GM23248 (cell line): ENCODE results near the gene LSP1. TPM values are rescaled to one million over a fixed set of nuclear protein-coding genes. Genes with fewer than 3 reads are reported as not detected.

Experiments
- DNase-seq: peaks from one replicate; pipeline ENCODE4 v3.0.0-alpha.2; 2015
- H2AFZ ChIP-seq: fragments of 200-600 bp; sonication (generic); 2 replicates; pipeline ENCODE4 v1.6.1; 2016; ENCODE audit warnings: antibody characterized with exemption
- H3F3A ChIP-seq: fragments of 200-600 bp; sonication (generic); 2 replicates; pipeline ENCODE4 v1.6.1; 2016; ENCODE audit warnings: mild to moderate bottlenecking, antibody characterized with exemption, mixed run types; ENCODE audit not compliant: insufficient read depth
- H3K27ac ChIP-seq: fragments of 200-600 bp; sonication (generic); 2 replicates; pipeline ENCODE4 v1.5.1; 2016; ENCODE audit warnings: mild to moderate bottlenecking
- H3K27me3 ChIP-seq: fragments of 200-600 bp; sonication (generic); replicated peaks from 2 replicates; pipeline ENCODE4 v1.6.1; 2016; ENCODE audit warnings: mild to moderate bottlenecking; ENCODE audit not compliant: insufficient read depth
- H3K36me3 ChIP-seq: fragments of 200-600 bp; sonication (generic); 2 replicates; pipeline ENCODE4 v1.6.1; 2016; ENCODE audit warnings: low read depth, mild to moderate bottlenecking
- H3K4me1 ChIP-seq: fragments of 200-600 bp; sonication (generic); 2 replicates; pipeline ENCODE4 v1.6.1; 2016; ENCODE audit warnings: mild to moderate bottlenecking; ENCODE audit not compliant: insufficient read depth
- H3K4me2 ChIP-seq: fragments of 200-600 bp; sonication (generic); one replicate; pipeline ENCODE4 v1.6.1; 2016; ENCODE audit warnings: mild to moderate bottlenecking; ENCODE audit not compliant: unreplicated experiment
- H3K4me3 ChIP-seq: fragments of 200-600 bp; sonication (generic); 2 replicates; pipeline ENCODE4 v1.5.1; 2016; ENCODE audit warnings: mild to moderate bottlenecking
- H3K79me2 ChIP-seq: fragments of 200-600 bp; sonication (generic); 2 replicates; pipeline ENCODE4 v1.6.1; 2016; ENCODE audit warnings: mild to moderate bottlenecking; ENCODE audit not compliant: insufficient read depth
- H3K9ac ChIP-seq: fragments of 200-600 bp; sonication (generic); 2 replicates; pipeline ENCODE4 v1.6.1; 2016; ENCODE audit warnings: mild to moderate bottlenecking
- H3K9me2 ChIP-seq: fragments of 200-600 bp; sonication (generic); 2 replicates; pipeline ENCODE4 v1.6.1; 2016; ENCODE audit warnings: mixed run types, mild to moderate bottlenecking, moderate library complexity; ENCODE audit not compliant: insufficient read depth
- H3K9me3 ChIP-seq: fragments of 200-600 bp; sonication (generic); one replicate; pipeline ENCODE4 v1.6.1; 2017; ENCODE audit warnings: low read depth
- H4K20me1 ChIP-seq: fragments of 200-600 bp; sonication (generic); 2 replicates; pipeline ENCODE4 v1.6.0; 2016; ENCODE audit not compliant: insufficient read depth
- EZH2 ChIP-seq: fragments of 200-600 bp; sonication (generic); IDR thresholded peaks from 2 replicates; pipeline ENCODE4 v1.6.1; 2018; ENCODE audit warnings: antibody characterized with exemption, mild to moderate bottlenecking; ENCODE audit not compliant: insufficient read depth, poor library complexity, severe bottlenecking
- EZH2phosphoT487 ChIP-seq: fragments of 200-600 bp; sonication (generic); IDR thresholded peaks from 2 replicates; pipeline ENCODE4 v1.6.1; 2018; ENCODE audit warnings: antibody characterized with exemption, moderate library complexity, mild to moderate bottlenecking, low read depth; ENCODE audit not compliant: insufficient read depth
- WGBS, 2 experiments: methylation state at CpG; one replicate each; pipeline ENCODE4 v1.1.6; 2015 to 2017; ENCODE audit warnings: low lambda C conversion rate in 2 of 2, low coverage in 1 of 2; ENCODE audit errors: missing lambda C conversion rate in 2 of 2; 5-methylcytosine and 5-hydroxymethylcytosine counted together
- in situ Hi-C: fragments of 300-500 bp; cut with MboI; formaldehyde crosslinking; loops from 2 replicates; pipeline ENCODE4 v1.15.0; 2020
- polyA plus RNA-seq: library from polyadenylated mRNA; unstranded; fragments of >200 nt; fragmentation: Nextera tagmentation; extraction: Ambion mirVana; gene quantifications from 2 replicates; pipeline ENCODE4 v1.2.1, GENCODE V29; 2016
- total RNA-seq: library from RNA; depleted of rRNA; stranded (reverse); fragments of >200 nt; shearing (Covaris generic); gene quantifications from 2 replicates; pipeline ENCODE4 v1.2.3, GENCODE V29; 2014

Gene LSP1
- total and polyA plus RNA-seq, 2 experiments from 2014 or later: 0.36 TPM; not detected in 1

GRCh38 chr11:1892116-1892515 is 39.2 kb downstream of the LSP1 start:
- Histone ChIP-seq H3K27me3 (peaks cover 18% of the 10 kb centered on the region), H3K27ac (no peak overlapping the region), H3K9me2 (no peaks in the 10 kb centered on the region), H3K9ac (no peak overlapping the region), H3K4me2 (no peak overlapping the region), H3K79me2 (no peaks in the 10 kb centered on the region), H3K4me1 (no peaks in the 10 kb centered on the region), H3K4me3 (no peak overlapping the region), H3K36me3 (no peaks in the 10 kb centered on the region), H3F3A (no peaks in the 10 kb centered on the region), H4K20me1 (no peaks in the 10 kb centered on the region), H2AFZ (no peak overlapping the region), H3K9me3 (no peaks in the 10 kb centered on the region)
- WGBS, 2 experiments: 74 to 78% methylated on average over 7 of the region's 7 CpGs
- no peak for DNase-seq
- TF ChIP-seq EZH2phosphoT487 (no peak), EZH2 (no peak)
- in situ Hi-C loops: no loop called here

GRCh38 chr11:1892558-1892957 is 39.7 kb downstream of the LSP1 start:
- no peak overlapping the region for H3K9ac ChIP-seq
- no peak overlapping the region for H3K27ac ChIP-seq
- 40 to 46% methylated on average over 3 to 5 of the region's 5 CpGs for WGBS, 2 experiments
- peaks cover 20% of the 10 kb centered on the region for H3K27me3 ChIP-seq
- no peak overlapping the region for H3K4me2 ChIP-seq
- no peaks in the 10 kb centered on the region for H3K9me2 ChIP-seq
- TF ChIP-seq EZH2 (no peak), EZH2phosphoT487 (no peak)
- H3K9me3 ChIP-seq: no peaks in the 10 kb centered on the region
- no peaks in the 10 kb centered on the region for H3F3A ChIP-seq
- H4K20me1 ChIP-seq: no peaks in the 10 kb centered on the region
- H3K79me2 ChIP-seq: no peaks in the 10 kb centered on the region
- no peaks in the 10 kb centered on the region for H3K36me3 ChIP-seq
- H2AFZ ChIP-seq: no peak overlapping the region
- in situ Hi-C loops: no loop called here
- no peaks in the 10 kb centered on the region for H3K4me1 ChIP-seq
- DNase-seq: no peak
- H3K4me3 ChIP-seq: no peak overlapping the region

GRCh38 chr11:1893581-1894359 is 40.9 kb downstream of the LSP1 start:
- Histone ChIP-seq H3F3A (no peaks in the 10 kb centered on the region), H3K79me2 (no peaks in the 10 kb centered on the region), H3K27me3 (peaks cover 30% of the 10 kb centered on the region)

GRCh38 chr11:1894759-1895158 is 41.9 kb downstream of the LSP1 start:
- Histone ChIP-seq H3K79me2 (no peaks in the 10 kb centered on the region), H3K4me2 (no peak overlapping the region), H3K27me3 (peaks cover 38% of the 10 kb centered on the region), H4K20me1 (no peaks in the 10 kb centered on the region), H3K36me3 (no peaks in the 10 kb centered on the region), H3K27ac (no peak overlapping the region), H3K9me3 (no peaks in the 10 kb centered on the region), H3K9ac (no peak overlapping the region), H3K9me2 (no peaks in the 10 kb centered on the region), H3K4me1 (no peaks in the 10 kb centered on the region), H3F3A (no peaks in the 10 kb centered on the region), H3K4me3 (no peak overlapping the region), H2AFZ (no peak overlapping the region)
- in situ Hi-C loops: no loop called here
- 71 to 77% methylated on average over 11 of the region's 11 CpGs for WGBS, 2 experiments
- DNase-seq: no peak
- no peak for TF ChIP-seq EZH2phosphoT487
- no peak for TF ChIP-seq EZH2

More at GRCh38 chr11:1893581-1894359, 40.9 kb downstream of the LSP1 start:
- no peak overlapping the region for H3K9ac ChIP-seq
- H3K4me3 ChIP-seq: no peak overlapping the region
- H3K9me3 ChIP-seq: no peaks in the 10 kb centered on the region
- H3K27ac ChIP-seq: no peak overlapping the region
- no peak overlapping the region for H2AFZ ChIP-seq
- H3K36me3 ChIP-seq: no peaks in the 10 kb centered on the region
- TF ChIP-seq EZH2phosphoT487 (no peak), EZH2 (no peak)
- H3K4me1 ChIP-seq: no peaks in the 10 kb centered on the region
- DNase-seq: no peak
- in situ Hi-C loops: no loop called here
- H4K20me1 ChIP-seq: no peaks in the 10 kb centered on the region
- no peaks in the 10 kb centered on the region for H3K9me2 ChIP-seq
- 54% methylated on average over 2 to 5 of the region's 5 CpGs for WGBS, 2 experiments
- no peak overlapping the region for H3K4me2 ChIP-seq
